GM21381 (cell line): Measurements from ENCODE around the gene CHRDL1.
"Not testable (repeated sequence)": the region's sequence is repeated elsewhere in the genome, so short reads cannot be mapped to it uniquely, and the experiment has no call there.

ENCODE experiments used
- ATAC-seq: cut with Tn5 transposase; IDR thresholded peaks from one replicate; pipeline ENCODE4 v1.9.1; 2021; ENCODE audit warnings: mild to moderate bottlenecking, moderate library complexity; ENCODE audit not compliant: unreplicated experiment

The CHRDL1 gene, protein sequence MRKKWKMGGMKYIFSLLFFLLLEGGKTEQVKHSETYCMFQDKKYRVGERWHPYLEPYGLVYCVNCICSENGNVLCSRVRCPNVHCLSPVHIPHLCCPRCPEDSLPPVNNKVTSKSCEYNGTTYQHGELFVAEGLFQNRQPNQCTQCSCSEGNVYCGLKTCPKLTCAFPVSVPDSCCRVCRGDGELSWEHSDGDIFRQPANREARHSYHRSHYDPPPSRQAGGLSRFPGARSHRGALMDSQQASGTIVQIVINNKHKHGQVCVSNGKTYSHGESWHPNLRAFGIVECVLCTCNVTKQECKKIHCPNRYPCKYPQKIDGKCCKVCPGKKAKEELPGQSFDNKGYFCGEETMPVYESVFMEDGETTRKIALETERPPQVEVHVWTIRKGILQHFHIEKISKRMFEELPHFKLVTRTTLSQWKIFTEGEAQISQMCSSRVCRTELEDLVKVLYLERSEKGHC

GRCh38 chrX:110795645-110796406, at the start of gene CHRDL1:
CHRDL1 (minus strand) TSS chrX:110795817; CDS start chrX:110792181, 3,636 bp downstream.
- no peak for ATAC-seq

- ATAC-seq: no peak
Observed at GRCh38 chrX:110836982-110837381, 41.4 kb upstream of the CHRDL1 start.

DNA sequence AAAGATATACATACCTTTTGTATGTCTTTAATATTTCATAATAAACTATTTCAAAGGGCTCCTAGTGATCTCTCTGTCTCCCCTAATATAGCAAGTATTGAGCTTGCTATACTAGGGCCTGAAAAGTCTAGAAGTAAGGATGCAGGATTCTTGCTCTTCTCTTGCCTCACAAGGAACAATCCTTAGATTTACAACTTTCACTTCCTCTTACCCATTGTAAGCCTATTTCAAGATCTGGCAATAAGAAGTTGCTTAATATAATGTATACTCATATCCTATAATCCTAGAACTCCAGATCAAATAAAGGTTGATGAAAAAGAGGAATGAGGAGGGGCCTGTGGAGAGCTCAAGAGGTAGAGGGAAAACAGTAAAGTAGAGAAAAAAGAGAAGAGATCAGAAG, 40.8 kb upstream of the CHRDL1 start:
- ATAC-seq: no peak

DNA sequence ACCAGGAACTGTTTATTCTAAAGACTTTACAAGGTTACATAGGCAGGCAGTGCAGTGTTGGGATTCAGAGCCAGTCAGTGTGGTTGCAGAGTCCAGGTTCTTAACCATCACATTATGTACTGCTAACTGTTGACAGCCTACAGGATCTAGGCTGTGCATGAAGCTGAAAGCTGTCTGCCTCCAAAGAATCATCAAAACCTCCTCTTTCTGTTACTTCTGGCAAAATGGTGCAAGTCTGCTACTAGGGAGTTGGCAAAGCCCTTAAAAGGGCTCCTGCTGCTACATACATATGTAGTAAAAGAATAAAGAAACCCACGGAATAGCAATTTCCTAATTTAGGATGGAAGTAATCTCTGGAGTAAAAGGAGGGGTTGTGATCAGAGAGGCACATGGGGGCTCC, 40.4 kb upstream of the CHRDL1 start:
- no peak for ATAC-seq

DNA sequence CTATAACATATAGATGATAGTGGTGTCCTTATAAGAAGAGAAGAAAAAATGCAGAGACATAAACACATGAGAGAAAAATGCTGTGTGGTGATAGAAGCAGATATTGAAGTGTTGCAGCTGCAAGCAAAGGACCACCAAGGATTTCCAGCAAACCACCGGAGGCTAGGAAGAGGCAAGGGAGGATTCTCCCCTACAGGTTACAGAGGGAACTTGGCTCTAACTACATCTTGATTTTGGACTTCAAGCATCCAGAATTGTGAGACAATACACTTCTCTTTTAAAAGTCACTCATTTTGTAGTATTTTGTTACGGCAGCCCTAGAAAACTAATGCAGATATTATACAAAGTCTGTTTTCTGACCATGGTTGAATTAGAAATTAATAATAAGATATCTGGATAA, 30.4 kb upstream of the CHRDL1 start:
- no peak for ATAC-seq

DNA sequence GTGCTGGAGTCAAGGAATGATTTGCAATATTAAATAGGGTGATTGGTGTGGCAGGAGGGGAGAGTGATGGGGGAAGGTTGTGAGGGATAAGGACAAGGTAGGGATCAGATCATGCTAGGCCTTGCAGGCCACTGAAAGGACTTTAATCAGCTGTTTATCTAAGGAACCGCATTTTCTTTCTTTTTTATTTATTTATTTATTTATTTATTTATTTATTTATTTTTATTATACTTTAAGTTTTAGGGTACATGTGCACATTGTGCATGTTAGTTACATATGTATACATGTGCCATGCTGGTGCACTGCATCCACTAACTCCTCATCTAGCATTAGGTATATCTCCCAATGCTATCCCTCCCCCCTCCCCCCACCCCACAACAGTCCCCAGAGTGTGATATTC, 20.9 kb upstream of the CHRDL1 start:
- ATAC-seq: not testable (repeated sequence)

GRCh38 chrX:110806145-110806544, 10.5 kb upstream of the CHRDL1 start:
- ATAC-seq: no peak

- no peak for ATAC-seq
Observed at GRCh38 chrX:110805303-110805702, 9.7 kb upstream of the CHRDL1 start.

- no peak for ATAC-seq
Observed at GRCh38 chrX:110804446-110804845, 8.8 kb upstream of the CHRDL1 start.

GRCh38 chrX:110803506-110803905, 7.9 kb upstream of the CHRDL1 start:
- no peak for ATAC-seq

- no peak for ATAC-seq
Observed at GRCh38 chrX:110796407-110796697, 735 bp upstream of the CHRDL1 start.

DNA sequence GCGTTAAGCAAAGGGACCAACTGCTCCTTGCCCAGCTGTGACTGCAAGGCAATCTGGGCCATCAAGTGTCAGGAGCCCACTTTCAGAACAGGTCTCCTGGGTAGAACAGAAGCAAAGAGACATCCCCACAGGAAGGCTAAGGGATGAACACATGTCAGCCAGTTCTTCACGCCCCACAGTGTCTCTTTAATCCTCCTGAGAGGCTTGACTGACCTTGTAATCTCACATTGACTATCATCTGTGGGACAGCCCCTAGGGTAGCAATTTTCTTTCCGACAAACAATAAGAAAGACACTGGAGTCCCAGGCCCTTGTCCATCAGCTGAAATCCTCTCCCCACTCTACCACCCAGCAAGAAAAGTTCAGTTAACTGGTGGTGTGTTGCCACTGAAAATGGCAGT, 1.0 kb downstream of the CHRDL1 start:
- ATAC-seq: no peak

DNA sequence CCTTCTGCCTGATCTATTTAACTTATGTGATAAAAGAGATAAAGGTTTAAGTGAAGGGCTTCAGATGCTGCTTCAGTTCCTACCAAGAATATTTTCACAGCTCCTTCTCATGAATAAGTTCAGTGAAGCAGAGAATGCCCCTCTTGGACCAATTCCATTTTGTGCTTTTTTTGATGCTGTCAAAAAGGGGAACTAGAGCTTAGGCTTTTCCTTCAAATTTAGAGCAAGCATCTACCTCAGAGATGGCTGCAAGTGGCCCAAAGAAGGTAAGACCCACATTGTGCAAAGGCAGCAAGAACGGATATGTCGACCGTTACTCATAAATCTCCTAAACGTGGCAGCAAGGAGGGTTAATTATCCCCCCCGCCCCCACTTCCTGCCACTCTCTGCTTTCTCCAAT, 4.5 kb downstream of the CHRDL1 start:
- no peak for ATAC-seq

DNA sequence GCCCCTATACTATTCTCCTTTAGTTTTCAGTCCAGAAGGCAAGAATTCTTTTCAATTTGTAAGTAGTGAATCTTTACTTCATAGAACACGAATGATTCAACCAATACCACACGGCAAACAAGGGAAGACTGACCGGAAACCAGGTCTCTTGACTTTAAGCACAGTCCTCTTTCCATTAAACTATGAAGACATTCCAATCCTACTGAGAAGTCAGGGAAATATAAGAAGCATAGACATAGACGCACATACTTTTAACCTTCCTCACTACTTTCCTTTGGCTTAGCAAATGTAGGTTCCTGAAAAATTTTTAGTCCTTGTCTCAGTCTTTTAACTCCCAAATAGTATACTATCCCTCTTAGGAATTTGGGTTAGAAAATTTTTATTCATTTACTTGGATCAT, 9.1 kb downstream of the CHRDL1 start:
- no peak for ATAC-seq

DNA sequence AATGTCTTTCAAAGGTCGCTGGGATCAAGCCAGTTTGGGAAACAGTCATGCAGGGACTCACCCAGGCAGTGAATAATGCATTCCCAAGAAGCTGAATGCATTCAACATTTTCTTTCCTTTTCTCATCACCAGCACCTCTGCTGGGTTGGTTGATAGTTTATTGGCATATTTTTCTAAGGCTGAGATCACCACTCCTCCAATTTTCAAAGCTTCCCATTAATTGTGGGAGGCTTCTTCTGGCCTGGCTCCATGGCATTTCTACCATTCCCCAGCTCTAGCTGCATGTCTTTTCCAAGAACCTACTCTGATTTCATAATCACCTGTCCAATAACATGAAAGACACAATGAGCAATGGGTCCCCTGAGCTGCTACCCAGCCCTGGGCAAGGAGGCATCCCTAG, 35.8 kb downstream of the CHRDL1 start:
- ATAC-seq: no peak

DNA sequence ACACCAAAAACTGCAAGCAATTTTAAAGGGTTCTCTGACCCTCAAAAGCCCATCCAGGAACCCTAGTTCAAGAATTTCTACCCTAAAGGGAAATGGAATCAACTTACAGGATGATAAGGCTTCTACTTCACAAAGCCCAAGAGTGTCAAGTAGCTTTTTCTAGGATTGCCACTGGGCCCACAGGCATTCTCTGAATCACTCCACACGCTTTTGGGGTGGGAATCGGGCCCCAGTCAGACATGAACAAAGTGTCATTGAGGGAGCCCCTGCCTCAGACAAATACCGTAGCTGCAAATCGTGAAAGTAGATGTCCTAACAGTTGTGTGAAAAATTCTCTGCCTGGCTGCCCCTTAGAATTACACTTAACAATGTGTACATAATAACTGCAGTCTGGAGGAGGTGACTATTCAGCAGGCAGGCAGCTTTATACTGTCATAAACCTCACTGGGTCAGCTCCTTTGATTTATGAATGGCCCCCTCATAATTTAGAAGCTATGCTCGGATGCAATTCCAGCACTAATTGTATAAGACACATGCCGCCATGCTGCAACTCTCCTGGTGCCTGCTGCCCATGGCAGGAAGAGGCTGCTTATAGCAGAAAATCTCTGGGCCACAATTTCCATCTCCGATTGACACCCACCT, 36.7 kb downstream of the CHRDL1 start:
- ATAC-seq: no peak

GRCh38 chrX:110755611-110756010, 40.0 kb downstream of the CHRDL1 start:
- no peak for ATAC-seq

- no peak for ATAC-seq
Observed at GRCh38 chrX:110755061-110755460, 40.6 kb downstream of the CHRDL1 start.

- ATAC-seq: no peak
Observed at GRCh38 chrX:110750526-110751189, 45.0 kb downstream of the CHRDL1 start.

DNA sequence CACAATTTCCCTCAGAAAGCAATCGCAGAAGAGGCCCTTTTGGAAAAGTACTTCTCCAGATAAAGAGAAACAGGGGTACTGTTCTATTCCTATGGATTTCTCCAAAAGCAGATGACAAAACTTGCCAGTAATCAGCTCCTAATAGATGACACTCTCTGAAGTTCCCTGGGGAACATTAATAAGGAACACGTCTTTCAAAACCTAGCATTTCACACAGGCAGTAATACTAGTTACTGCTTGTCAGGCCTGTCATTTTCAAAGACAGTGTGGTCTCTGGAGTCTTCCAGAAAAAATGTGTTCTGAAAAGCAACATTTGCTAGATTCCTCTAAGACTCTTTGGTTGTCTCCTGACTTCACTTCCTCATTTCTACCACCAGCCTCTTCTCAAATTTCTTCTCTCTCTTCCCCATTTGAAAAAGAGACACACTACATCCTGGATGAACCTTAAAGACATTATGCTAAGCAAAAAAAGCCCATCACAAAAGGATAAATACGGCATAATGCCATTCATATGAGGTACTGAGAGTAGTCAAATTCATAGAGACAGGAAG, 47.3 kb downstream of the CHRDL1 start:
- no peak for ATAC-seq

- ATAC-seq: no peak
Observed at GRCh38 chrX:110746014-110746413, 49.6 kb downstream of the CHRDL1 start.
